ENCODE data around the gene ASGR2. TPM values are rescaled to one million over a fixed set of nuclear protein-coding genes. Genes with fewer than 3 reads are reported as not detected.

ASGR2 gene
- total RNA-seq, 1 experiment from 2014 or later, result 0.13 TPM

- POLR2A ChIA-PET, result interaction anchor here (0.6 kb wide), 1 partner anchor 11 kb away, joined by 3 read pairs; no protein-coding TSS in a partner anchor
- TF ChIP-seq ZNF121 (CRISPR knock-in tag; IDR thresholded peaks at IDR 0.05) (no peak), CTCF (IDR thresholded peaks at IDR 0.05) (no peak), FOXK1 (CRISPR knock-in tag; IDR thresholded peaks at IDR 0.05) (no peak), ZNF317 (CRISPR knock-in tag; IDR thresholded peaks at IDR 0.05; ENCODE audit: borderline replicate concordance, low read depth) (no peak), ZBTB21 (CRISPR knock-in tag; IDR thresholded peaks at IDR 0.05; ENCODE audit: borderline replicate concordance) (no peak), GRHL2 (CRISPR knock-in tag; IDR thresholded peaks at IDR 0.05; ENCODE audit: insufficient replicate concordance, severe bottlenecking) (no peak), E2F5 (CRISPR knock-in tag; IDR thresholded peaks at IDR 0.05) (no peak), NFYB (CRISPR knock-in tag; conservative IDR thresholded peaks at IDR 0.05; ENCODE audit: low read depth) (no peak), ZNF263 (CRISPR knock-in tag; IDR thresholded peaks at IDR 0.05; ENCODE audit: low read depth) (no peak), ZNF281 (CRISPR knock-in tag; IDR thresholded peaks at IDR 0.05) (no peak), ATF1 (CRISPR knock-in tag; IDR thresholded peaks at IDR 0.05) (no peak)
- Mint-ChIP-seq H3K27me3 (ENCODE audit: low read depth) (peaks cover 26% of the 10 kb centered on the region), H3K36me3 (no peaks in the 10 kb centered on the region), H3K4me1 (peaks cover 6% of the 10 kb centered on the region), H3K4me3 (no peak overlapping the region), H3K27ac (no peak overlapping the region), H3K9me3 (no peaks in the 10 kb centered on the region)
- ATAC-seq (no peak), DNase-seq (ENCODE audit: low spot score) (no peak)
- CTCF ChIA-PET, result no interaction called here
Measured at GRCh38 chr17:7058831-7059447, 55.7 kb downstream of the ASGR2 start.

GRCh38 chr17:7056386-7056785, 58.2 kb downstream of the ASGR2 start:
- DNase-seq (ENCODE audit: low spot score) (no peak), ATAC-seq (no peak)
- H3K9me3 Mint-ChIP-seq, result no peaks in the 10 kb centered on the region
- H3K27me3 Mint-ChIP-seq (ENCODE audit: low read depth), result peaks cover 38% of the 10 kb centered on the region
- POLR2A ChIA-PET, result no interaction called here
- peaks cover 7% of the 10 kb centered on the region; the same call in 1 of the 2 replicates for H3K4me1 Mint-ChIP-seq
- H3K36me3 Mint-ChIP-seq, result no peaks in the 10 kb centered on the region
- no peak overlapping the region for H3K4me3 Mint-ChIP-seq
- CTCF ChIA-PET, result interaction anchor here (0.7 kb wide), 1 partner anchor 16 kb away, joined by 3 read pairs; no protein-coding TSS in a partner anchor
- H3K27ac Mint-ChIP-seq, result no peak overlapping the region
- TF ChIP-seq NFE2L1 (CRISPR knock-in tag; IDR thresholded peaks at IDR 0.05) (no peak), MYBL2 (CRISPR knock-in tag; IDR thresholded peaks at IDR 0.05) (no peak), ZNF512 (CRISPR knock-in tag; IDR thresholded peaks at IDR 0.05; ENCODE audit: borderline replicate concordance) (no peak), CBFB (CRISPR knock-in tag; IDR thresholded peaks at IDR 0.05; ENCODE audit: low read depth) (no peak), GTF2I (CRISPR knock-in tag; conservative IDR thresholded peaks at IDR 0.05) (no peak), MAX (CRISPR knock-in tag; IDR thresholded peaks at IDR 0.05) (no peak), E2F1 (CRISPR knock-in tag; IDR thresholded peaks at IDR 0.05) (no peak), NFYB (CRISPR knock-in tag; conservative IDR thresholded peaks at IDR 0.05; ENCODE audit: low read depth) (no peak), ZNF317 (CRISPR knock-in tag; IDR thresholded peaks at IDR 0.05; ENCODE audit: borderline replicate concordance, low read depth) (no peak), SP1 (CRISPR knock-in tag; conservative IDR thresholded peaks at IDR 0.05) (no peak), IRF2 (CRISPR knock-in tag; IDR thresholded peaks at IDR 0.05; ENCODE audit: borderline replicate concordance, low read depth) (no peak), HMGA2 (CRISPR knock-in tag; IDR thresholded peaks at IDR 0.05) (no peak), RELA (CRISPR knock-in tag; IDR thresholded peaks at IDR 0.05; ENCODE audit: borderline replicate concordance) (no peak), FOXP1 (CRISPR knock-in tag; IDR thresholded peaks at IDR 0.05; ENCODE audit: borderline replicate concordance) (no peak), STAT6 (CRISPR knock-in tag; conservative IDR thresholded peaks at IDR 0.05; ENCODE audit: low read depth) (no peak)

Measured in WTC11 (cell line).